ENCODE measurements around the gene FBXO10. TPM values are rescaled to one million over a fixed set of nuclear protein-coding genes. Genes with fewer than 3 reads are reported as not detected.
"Not testable (repeated sequence)": the region's sequence is repeated elsewhere in the genome, so short reads cannot be mapped to it uniquely, and the experiment has no call there.

Gene FBXO10
- total RNA-seq, 3 donors from 2014 or later, result 1.7 to 2.7 (median 2.5) TPM

DNA sequence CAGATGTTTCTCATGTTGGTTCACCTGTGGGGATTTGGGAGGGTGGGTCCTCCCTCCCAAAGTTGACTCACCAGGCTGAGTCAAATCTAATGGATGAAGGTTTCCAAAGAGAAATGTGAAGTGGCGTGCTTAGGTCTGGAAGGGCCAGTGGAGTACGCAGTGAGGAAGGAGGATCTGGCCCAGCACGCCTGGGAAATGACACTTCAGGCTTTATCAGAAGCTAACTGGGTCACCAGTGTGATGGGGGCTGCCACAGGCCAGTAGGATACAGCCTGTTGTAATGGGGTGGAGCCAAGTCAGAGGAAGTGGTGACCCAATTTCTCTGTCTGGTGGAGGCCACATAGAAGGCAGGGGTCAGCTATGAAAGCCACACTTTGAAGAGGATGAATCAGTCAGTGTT is 72.4 kb downstream of the FBXO10 start:
- H3K4me1 Mint-ChIP-seq (ENCODE audit: low read depth), result peaks cover 23% of the 10 kb centered on the region
- H3K27me3 Mint-ChIP-seq (ENCODE audit: low read depth), result no peaks in the 10 kb centered on the region
- DNase-seq, result no peak
- ATAC-seq, result peak; percentile 49 to 79
- no peaks in the 10 kb centered on the region for H3K9me3 Mint-ChIP-seq
- H3K36me3 Mint-ChIP-seq (ENCODE audit: insufficient read depth), result peaks cover 48% of the 10 kb centered on the region
- peak overlapping the region; percentile 8 for H3K4me3 Mint-ChIP-seq

DNA sequence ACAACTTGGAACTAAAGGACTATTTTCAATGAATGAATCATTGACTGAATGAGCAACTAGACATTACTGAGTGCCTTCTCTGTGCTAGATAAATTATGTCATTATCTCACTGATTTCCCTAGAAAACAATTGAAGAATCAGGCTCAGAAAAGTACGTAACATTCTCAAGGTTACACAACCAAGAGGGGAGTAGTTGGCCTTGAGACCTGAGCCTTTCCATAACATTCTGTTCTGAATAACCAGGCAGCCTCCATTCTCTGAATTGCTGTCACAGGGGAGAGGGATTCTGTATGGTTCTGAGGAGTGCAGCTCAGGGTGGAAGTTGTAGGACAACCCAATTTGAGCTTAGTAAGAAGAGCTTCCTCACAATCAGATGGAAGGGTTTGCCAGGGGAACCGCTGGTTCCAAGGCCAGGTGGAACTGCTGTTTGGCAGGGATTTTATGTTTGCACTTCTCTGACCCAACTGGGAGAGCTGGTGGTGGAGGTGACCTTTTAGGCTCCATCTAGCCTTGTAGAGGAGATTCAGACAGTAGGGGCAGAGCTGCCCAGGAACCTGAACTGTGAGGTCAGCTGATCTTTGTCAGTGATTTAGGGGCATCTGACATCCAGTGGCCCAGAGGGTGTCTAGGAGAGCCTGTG is 74.1 kb downstream of the FBXO10 start:
- DNase-seq, result no peak
- Mint-ChIP-seq H3K4me3 (no peak overlapping the region), H3K27me3 (ENCODE audit: low read depth) (no peaks in the 10 kb centered on the region), H3K9me3 (no peaks in the 10 kb centered on the region), H3K4me1 (ENCODE audit: low read depth) (peaks cover 23% of the 10 kb centered on the region), H3K36me3 (ENCODE audit: insufficient read depth) (peaks cover 49% of the 10 kb centered on the region)
- ATAC-seq, result no peak

DNA sequence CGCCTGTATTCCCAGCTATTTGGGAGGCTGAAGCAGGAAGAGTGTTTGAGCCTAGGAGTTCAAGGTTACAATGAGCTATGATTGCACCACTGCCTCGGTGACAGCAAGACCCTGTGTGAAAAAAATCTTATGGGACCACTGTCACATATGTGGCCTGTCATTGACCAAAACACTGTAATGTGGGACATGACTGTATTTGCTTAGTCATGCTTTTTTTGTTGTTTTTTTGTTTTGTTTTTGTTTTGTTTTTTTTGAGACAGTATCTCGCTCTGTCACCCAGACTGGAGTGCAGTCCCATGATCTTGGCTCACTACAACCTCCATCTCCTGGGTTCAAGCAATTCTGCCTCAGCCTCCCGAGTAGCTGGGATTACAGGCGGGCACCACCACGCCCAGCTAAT is 76.9 kb downstream of the FBXO10 start:
- Mint-ChIP-seq H3K27me3 (ENCODE audit: low read depth) (no peaks in the 10 kb centered on the region), H3K4me3 (no peak overlapping the region), H3K36me3 (ENCODE audit: insufficient read depth) (peaks cover 55% of the 10 kb centered on the region), H3K4me1 (ENCODE audit: low read depth) (peaks cover 19% of the 10 kb centered on the region), H3K9me3 (no peaks in the 10 kb centered on the region)
- no peak for ATAC-seq
- DNase-seq, result no peak

DNA sequence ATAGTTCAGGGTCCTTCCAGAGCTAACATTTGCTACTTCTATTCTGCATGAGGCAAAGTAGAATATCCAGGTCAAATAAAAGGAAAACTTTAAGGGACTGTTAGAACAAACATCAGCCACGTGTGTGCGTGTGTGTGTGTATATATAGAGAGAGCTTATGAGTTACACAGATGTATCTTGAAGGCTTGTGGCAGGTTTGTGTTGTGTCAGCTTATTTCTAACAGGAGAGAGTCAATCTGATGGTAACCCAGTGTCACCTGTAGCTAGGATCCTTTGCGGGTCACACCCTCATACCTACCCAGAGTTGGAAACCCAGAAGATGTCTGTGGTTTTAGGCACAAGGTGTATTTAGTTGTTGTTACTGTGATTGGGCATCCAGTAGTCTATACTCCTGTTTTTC is 77.7 kb downstream of the FBXO10 start:
- H3K9me3 Mint-ChIP-seq, result no peaks in the 10 kb centered on the region
- ATAC-seq (no peak), DNase-seq (no peak)
- H3K36me3 Mint-ChIP-seq (ENCODE audit: insufficient read depth), result peaks cover 53% of the 10 kb centered on the region
- no peak overlapping the region for H3K4me3 Mint-ChIP-seq
- peaks cover 12% of the 10 kb centered on the region for H3K4me1 Mint-ChIP-seq (ENCODE audit: low read depth)
- H3K27me3 Mint-ChIP-seq (ENCODE audit: low read depth), result no peaks in the 10 kb centered on the region

DNA sequence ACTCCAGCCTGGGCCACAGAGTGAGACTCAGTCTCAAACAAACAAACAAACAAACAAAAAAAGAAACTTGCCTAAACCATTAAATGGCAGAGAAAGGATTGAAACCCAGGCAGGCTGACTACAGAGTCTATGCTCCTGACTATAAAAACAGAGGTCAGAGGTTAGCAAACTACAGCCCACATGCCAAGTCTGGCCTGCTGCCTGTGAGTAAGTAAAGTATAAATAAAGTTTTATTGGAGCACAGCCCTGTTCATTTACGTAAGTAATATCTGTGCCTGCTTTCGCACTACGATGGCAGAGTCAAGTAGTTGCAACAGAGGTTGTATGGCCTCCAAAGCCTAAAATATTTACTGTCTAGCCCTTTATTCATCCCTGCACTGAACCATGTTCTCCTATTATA is 78.9 kb downstream of the FBXO10 start:
- Mint-ChIP-seq H3K27me3 (ENCODE audit: low read depth) (no peaks in the 10 kb centered on the region), H3K36me3 (ENCODE audit: insufficient read depth) (peaks cover 57% of the 10 kb centered on the region), H3K4me1 (ENCODE audit: low read depth) (peaks cover 7% of the 10 kb centered on the region), H3K9me3 (no peaks in the 10 kb centered on the region), H3K4me3 (no peak overlapping the region)
- DNase-seq (no peak), ATAC-seq (no peak)

DNA sequence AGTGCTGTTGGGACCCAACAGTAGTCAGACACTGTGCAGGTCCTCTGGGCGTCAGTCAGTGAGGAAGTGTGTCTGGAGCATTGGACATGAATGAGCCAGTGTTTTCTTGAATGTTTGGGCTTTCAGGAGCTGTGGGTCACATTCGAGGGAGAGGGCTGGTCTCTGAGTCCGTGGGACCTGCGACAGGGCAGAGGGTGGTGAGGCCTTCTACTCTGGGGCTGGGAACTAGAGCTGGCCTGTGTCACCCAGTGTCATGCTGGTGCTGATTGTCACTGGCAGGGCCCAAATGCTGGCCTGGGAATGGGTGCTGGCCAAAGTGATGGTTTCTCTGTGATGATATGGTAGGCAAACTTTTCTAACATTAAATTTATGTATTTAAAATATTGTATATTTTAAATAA is 80.2 kb downstream of the FBXO10 start:
- Mint-ChIP-seq H3K9me3 (no peaks in the 10 kb centered on the region), H3K36me3 (ENCODE audit: insufficient read depth) (peaks cover 53% of the 10 kb centered on the region), H3K4me3 (no peak overlapping the region), H3K4me1 (ENCODE audit: low read depth) (peaks cover 2% of the 10 kb centered on the region), H3K27me3 (ENCODE audit: low read depth) (no peaks in the 10 kb centered on the region)
- ATAC-seq, result no peak
- no peak for DNase-seq

DNA sequence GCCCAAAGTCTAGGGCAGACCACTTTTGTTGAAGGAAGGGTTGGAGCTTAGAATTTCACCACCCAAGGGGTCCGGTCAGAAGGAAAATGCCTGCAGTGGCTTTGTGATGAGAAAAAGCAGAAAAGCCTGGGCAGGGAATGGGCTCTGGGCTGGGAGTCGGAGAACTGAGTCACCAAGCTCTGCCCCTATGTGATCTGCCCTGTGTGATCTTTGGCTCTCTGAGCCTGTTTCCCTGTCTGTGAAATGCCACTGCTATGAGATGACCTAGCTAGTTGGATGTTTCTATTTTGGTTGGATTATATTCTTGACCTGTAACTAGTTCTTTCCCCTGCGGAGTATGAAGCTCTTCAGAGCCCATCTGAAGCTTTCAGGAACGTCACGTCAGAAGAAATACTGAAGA is 80.6 kb downstream of the FBXO10 start:
- Mint-ChIP-seq H3K4me1 (ENCODE audit: low read depth) (peaks cover 3% of the 10 kb centered on the region), H3K9me3 (no peaks in the 10 kb centered on the region), H3K36me3 (ENCODE audit: insufficient read depth) (peaks cover 53% of the 10 kb centered on the region), H3K4me3 (no peak overlapping the region), H3K27me3 (ENCODE audit: low read depth) (no peaks in the 10 kb centered on the region)
- no peak for DNase-seq
- no peak for ATAC-seq

DNA sequence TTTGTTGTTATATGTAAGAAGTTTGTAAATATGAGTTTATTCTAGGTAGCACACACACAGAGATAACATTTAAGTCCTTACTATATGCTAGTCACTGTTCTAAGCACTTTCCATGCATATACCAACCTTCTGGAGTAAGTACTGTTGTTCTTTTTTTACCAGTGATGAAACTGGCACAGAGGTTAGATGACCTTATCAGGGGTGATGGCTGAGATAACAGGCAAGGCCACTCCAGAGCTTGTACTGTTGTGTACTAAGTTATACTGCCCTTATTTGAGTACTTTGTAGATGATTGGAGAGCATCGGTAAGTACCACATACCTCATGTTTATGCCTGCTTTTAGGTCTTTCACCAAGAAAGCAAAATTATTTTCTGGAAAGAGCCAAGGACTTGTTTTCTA is 84.2 kb downstream of the FBXO10 start:
- ATAC-seq (no peak), DNase-seq (no peak)
- peaks cover 58% of the 10 kb centered on the region for H3K36me3 Mint-ChIP-seq (ENCODE audit: insufficient read depth)
- H3K4me1 Mint-ChIP-seq (ENCODE audit: low read depth), result peaks cover 23% of the 10 kb centered on the region
- no peaks in the 10 kb centered on the region for H3K9me3 Mint-ChIP-seq
- H3K4me3 Mint-ChIP-seq, result no peak overlapping the region
- H3K27me3 Mint-ChIP-seq (ENCODE audit: low read depth), result no peaks in the 10 kb centered on the region

DNA sequence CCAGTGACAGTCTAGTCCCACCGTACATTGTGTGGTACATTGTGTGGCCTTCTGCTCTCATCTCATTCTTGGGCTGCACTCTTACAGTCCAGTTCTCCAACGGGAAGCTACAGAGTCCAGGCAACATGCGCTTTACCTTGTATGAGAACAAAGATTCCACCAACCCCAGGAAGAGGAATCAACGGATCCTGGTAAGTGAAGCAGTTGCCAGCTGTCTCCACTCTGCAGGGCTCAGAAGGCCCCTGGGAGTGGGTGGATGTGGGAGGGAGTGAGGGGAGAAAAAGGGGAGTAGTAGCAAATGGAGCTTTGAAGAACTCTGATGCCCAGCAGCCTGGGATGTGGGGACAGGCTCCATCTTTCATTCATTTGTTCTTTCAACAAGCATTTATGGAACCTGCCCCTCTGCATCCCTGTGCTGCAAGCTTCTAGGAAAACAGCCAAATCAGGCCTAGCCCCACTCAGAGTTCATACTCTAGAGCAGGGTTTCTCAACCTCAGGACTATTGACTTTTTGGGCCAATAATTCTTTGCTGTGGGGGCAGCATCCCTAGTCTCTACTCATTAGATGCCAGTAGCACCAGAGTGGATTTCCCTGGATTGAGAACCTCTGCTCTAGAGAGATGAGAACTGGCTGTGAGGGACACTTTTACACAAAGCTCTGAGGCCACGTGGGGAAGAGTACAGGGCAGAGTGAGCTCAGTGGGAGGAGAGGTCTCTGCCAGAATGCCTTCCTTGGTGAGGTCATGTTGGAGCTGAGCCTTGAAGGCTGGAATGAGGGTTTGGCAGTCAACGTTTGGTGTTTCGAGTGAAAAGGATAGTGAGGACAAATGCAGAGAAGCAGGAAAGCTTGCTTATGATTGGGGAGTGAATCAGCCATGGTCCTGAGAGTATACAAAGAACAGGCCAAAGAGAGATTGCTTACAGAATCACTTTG is 89.3 kb downstream of the FBXO10 start:
- Mint-ChIP-seq H3K4me3 (peak overlapping the region; percentile 98), H3K27me3 (ENCODE audit: low read depth) (peaks cover under 1% of the 10 kb centered on the region), H3K4me1 (ENCODE audit: low read depth) (peaks cover 35% of the 10 kb centered on the region), H3K36me3 (ENCODE audit: insufficient read depth) (peaks cover 30% of the 10 kb centered on the region), H3K9me3 (no peaks in the 10 kb centered on the region)
- no peak for ATAC-seq
- no peak for DNase-seq

DNA sequence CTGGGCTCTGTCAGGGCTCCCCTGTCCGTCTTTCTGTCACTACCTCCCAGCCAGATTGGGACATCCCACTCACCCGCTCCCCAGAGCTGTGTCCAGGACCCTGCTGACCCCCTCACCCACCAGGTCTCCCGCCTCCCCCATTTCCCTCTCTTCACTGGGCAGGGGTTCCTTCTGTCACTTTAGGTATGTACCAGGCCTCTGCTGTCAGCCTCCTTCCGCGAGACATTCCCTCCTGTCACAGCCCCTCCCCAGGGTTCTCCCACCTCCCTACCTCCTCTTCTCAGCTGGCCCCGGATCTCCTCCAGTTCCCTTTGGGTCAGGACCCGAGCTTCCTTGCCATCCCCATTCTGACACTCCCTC is 89.9 kb downstream of the FBXO10 start:
- Mint-ChIP-seq H3K27me3 (ENCODE audit: low read depth) (peaks cover 6% of the 10 kb centered on the region), H3K4me3 (peak overlapping the region; percentile 98), H3K4me1 (ENCODE audit: low read depth) (peaks cover 35% of the 10 kb centered on the region), H3K36me3 (ENCODE audit: insufficient read depth) (peaks cover 27% of the 10 kb centered on the region), H3K9me3 (no peaks in the 10 kb centered on the region)
- ATAC-seq (no peak), DNase-seq (no peak)

DNA sequence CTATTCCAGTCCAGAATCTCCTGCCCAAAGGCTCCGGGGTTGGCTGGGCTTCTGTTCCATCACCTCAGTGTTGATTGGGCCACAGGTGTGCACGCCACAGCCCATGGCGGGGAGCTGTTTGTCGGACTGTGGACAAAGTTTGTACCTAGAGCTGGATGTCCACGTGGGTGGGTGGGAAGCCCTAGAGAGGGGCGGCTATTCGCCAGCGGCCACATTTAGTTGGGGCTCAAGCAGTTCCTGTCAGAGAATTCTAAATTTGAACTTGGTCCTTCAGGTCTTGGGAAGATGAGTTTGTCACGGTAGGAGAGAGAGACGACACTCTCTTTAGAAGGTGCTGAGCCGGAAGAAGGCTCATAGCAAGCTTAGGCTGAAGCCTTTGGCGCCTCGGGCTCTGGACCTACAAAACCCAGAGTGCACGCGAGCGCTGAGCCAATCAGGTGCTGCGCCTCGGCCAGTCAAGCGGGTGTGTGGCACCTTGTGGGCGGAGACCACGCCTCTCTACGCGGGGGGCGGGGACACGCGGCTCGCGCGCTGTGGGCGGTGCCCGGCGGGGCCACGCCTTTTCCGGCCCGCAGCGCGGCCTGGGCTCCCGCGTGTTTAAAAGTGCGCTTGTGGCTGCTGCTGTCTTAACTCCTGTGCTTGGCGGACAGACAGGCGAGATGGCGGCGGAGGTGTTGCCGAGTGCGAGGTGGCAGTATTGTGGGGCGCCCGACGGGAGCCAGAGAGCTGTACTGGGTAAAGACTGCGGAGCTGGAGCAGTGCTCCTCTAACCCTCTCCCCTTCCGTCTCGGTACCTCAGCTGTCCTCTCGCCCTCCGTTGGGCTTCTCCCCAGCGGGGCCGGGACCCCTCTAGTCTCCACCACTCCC is 90.6 kb downstream of the FBXO10 start, which contains the start of gene POLR1E:
TSS of gene POLR1E (plus strand) at position 560 of the 867 bp plus-strand sequence. CDS start at position 660, 100 bp downstream.
- ATAC-seq (peak; percentile 97 to 98), DNase-seq (peak; percentile 97)
- H3K4me1 Mint-ChIP-seq (ENCODE audit: low read depth), result peaks cover 34% of the 10 kb centered on the region
- peaks cover 23% of the 10 kb centered on the region for H3K36me3 Mint-ChIP-seq (ENCODE audit: insufficient read depth)
- H3K9me3 Mint-ChIP-seq, result no peaks in the 10 kb centered on the region
- H3K27me3 Mint-ChIP-seq (ENCODE audit: low read depth), result peaks cover 6% of the 10 kb centered on the region
- peak within 1 kb of the TSS; percentile 98 for H3K4me3 Mint-ChIP-seq

DNA sequence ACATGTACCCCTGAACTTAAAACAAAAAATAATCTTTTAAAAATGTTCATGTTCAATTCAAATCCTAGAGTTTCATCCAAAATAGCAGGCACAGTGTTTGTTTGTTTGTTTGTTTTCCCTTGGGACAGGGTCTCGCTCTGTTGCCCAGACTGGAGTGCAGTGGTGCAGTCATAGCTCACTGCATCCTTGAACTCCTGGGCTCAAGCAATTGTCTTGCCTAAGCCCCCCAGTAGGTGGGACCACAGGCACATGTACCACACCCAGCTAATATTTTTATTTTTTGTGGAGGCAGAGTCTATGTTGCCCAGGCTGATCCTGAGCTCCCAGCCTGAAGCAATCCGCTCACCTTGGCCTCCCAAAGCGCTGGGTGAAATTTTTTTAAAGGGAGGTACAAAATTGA is 95.4 kb downstream of the FBXO10 start:
- H3K36me3 Mint-ChIP-seq (ENCODE audit: insufficient read depth), result no peaks in the 10 kb centered on the region
- no peak overlapping the region for H3K4me3 Mint-ChIP-seq
- DNase-seq (no peak), ATAC-seq (no peak)
- peaks cover 9% of the 10 kb centered on the region for H3K4me1 Mint-ChIP-seq (ENCODE audit: low read depth)
- peaks cover 21% of the 10 kb centered on the region for H3K27me3 Mint-ChIP-seq (ENCODE audit: low read depth)
- no peaks in the 10 kb centered on the region for H3K9me3 Mint-ChIP-seq

DNA sequence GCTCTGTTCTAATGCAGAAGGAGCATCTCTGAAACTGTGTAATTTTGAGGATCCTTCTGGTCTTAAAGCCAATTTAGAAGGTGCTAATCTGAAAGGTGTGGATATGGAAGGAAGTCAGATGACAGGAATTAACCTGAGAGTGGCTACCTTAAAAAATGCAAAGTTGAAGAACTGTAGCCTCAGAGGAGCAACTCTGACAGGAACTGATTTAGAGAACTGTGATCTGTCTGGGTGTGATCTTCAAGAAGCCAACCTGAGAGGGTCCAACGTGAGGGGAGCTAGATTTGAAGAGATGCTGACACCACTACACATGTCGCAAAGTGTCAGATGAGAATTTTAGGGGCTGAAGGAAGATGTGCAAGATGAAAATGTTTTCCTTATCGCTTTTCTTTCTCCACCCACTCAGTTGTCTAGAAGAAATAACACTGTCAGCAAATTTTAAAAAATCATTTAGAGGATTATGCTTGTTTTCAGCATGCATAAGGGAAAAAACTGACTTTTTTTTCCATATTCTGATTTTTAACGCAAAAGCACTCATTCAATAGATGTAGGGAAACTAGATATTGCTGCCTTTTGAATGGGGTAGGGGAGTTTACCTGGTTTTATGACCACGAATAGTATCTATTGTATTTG is 98.1 kb downstream of the FBXO10 start:
- H3K9me3 Mint-ChIP-seq; H3K36me3 Mint-ChIP-seq (ENCODE audit: insufficient read depth); H3K4me1 Mint-ChIP-seq (ENCODE audit: low read depth); DNase-seq; ATAC-seq; H3K4me3 Mint-ChIP-seq: not testable (repeated sequence)
- peaks cover 21% of the 10 kb centered on the region for H3K27me3 Mint-ChIP-seq (ENCODE audit: low read depth)

DNA sequence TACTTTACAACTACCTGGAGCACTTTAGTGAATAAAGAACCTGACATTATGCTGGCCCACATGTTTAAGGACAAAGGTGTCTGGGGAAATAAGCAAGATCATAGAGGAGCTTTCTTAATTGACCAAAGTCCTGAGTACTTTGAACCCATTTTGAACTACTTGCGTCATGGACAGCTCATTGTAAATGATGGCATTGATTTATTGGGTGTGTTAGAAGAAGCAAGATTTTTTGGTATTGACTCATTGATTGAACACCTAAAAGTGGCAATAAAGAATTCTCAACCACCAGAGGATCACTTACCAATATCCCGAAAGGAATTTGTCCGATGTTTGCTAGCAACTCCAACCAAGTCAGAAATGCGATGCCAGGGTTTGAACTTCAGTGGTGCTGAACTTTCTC is 98.7 kb downstream of the FBXO10 start:
- peaks cover 21% of the 10 kb centered on the region for H3K27me3 Mint-ChIP-seq (ENCODE audit: low read depth)
- H3K4me3 Mint-ChIP-seq; H3K4me1 Mint-ChIP-seq (ENCODE audit: low read depth); DNase-seq; H3K36me3 Mint-ChIP-seq (ENCODE audit: insufficient read depth); H3K9me3 Mint-ChIP-seq; ATAC-seq: not testable (repeated sequence)
